IMR-90 (cell line): ENCODE measurements around the gene CASK. TPM values are rescaled to one million over a fixed set of nuclear protein-coding genes. Genes with fewer than 3 reads are reported as not detected.

Source experiments
- ATAC-seq: fragments of 200-7000 bp; cut with Tn5 transposase; 2 replicates; pipeline ENCODE4 v1.9.1; 2020; ENCODE audit warnings: low read depth, mild to moderate bottlenecking, moderate library complexity
- BruUV-seq: library from RNA; stranded (reverse); fragments of 400-500 nt; replicated peaks from 2 replicates; lab custom pipeline; 2021; lab: Mats Ljungman, UMichigan
- CTCF ChIA-PET: fragments of 300-600 bp; formaldehyde crosslinking; extraction: SDS; loops from one replicate; lab custom pipeline; 2021; ENCODE audit warnings: antibody characterized with exemption; lab: Yijun Ruan, JAX
- POLR2A ChIA-PET: fragments of 300-600 bp; sonication (Branson Sonifier 250); formaldehyde crosslinking; loops from one replicate; lab custom pipeline; 2022; ENCODE audit warnings: antibody characterized with exemption; ENCODE audit not compliant: unreplicated experiment; lab: Charles Lee
- DNase-seq: peaks from one replicate; pipeline ENCODE4 v3.0.0; 2013
- H2AFZ ChIP-seq: replicated peaks from 2 replicates; pipeline ENCODE3; 2013; ENCODE audit warnings: low read length, mild to moderate bottlenecking; ENCODE audit not compliant: poor library complexity
- H2AK5ac ChIP-seq: 2 replicates; pipeline ENCODE4 v1.6.1; 2013; ENCODE audit warnings: low read depth, low read length, inconsistent platforms
- H2AK9ac ChIP-seq: replicated peaks from 2 replicates; pipeline ENCODE3; 2013; ENCODE audit warnings: mild to moderate bottlenecking, low read depth, low read length, moderate library complexity; ENCODE audit not compliant: poor library complexity
- H2BK120ac ChIP-seq: 2 replicates; pipeline ENCODE4 v1.6.1; 2013; ENCODE audit warnings: low read depth, low read length, inconsistent platforms
- H2BK15ac ChIP-seq: 3 replicates; pipeline ENCODE4 v1.6.1; 2013; ENCODE audit warnings: low read depth, low read length, inconsistent platforms
- H2BK20ac ChIP-seq: 2 replicates; pipeline ENCODE4 v1.6.1; 2013; ENCODE audit warnings: low read depth, mild to moderate bottlenecking, inconsistent platforms, low read length, moderate library complexity
- H2BK5ac ChIP-seq: 2 replicates; pipeline ENCODE4 v1.6.1; 2013; ENCODE audit warnings: mild to moderate bottlenecking, low read depth, low read length, inconsistent platforms; ENCODE audit not compliant: poor library complexity, severe bottlenecking
- H3K14ac ChIP-seq: replicated peaks from 2 replicates; pipeline ENCODE4 v1.6.1; 2013; ENCODE audit warnings: low read depth, low read length, inconsistent platforms
- H3K18ac ChIP-seq: 2 replicates; pipeline ENCODE4 v1.6.1; 2013; ENCODE audit warnings: low read depth, low read length, control low read depth
- H3K23ac ChIP-seq: 2 replicates; pipeline ENCODE4 v1.6.1; 2013; ENCODE audit warnings: low read depth, low read length, inconsistent platforms
- H3K27ac ChIP-seq: 2 replicates; pipeline ENCODE4 v1.5.1; 2013; ENCODE audit warnings: mild to moderate bottlenecking, control low read depth, low read length; ENCODE audit not compliant: insufficient read depth
- H3K27me3 ChIP-seq: 2 replicates; pipeline ENCODE4 v1.6.1; 2013; ENCODE audit warnings: low read length; ENCODE audit not compliant: control insufficient read depth, insufficient read depth
- H3K36me3 ChIP-seq: 2 replicates; pipeline ENCODE4 v1.6.1; 2013; ENCODE audit warnings: low read length, mixed read lengths; ENCODE audit not compliant: control insufficient read depth, insufficient read depth
- H3K4ac ChIP-seq: 2 replicates; pipeline ENCODE4 v1.6.1; 2013; ENCODE audit warnings: low read depth, low read length, inconsistent platforms
- H3K4me1 ChIP-seq: 2 replicates; pipeline ENCODE4 v1.6.1; 2013; ENCODE audit warnings: low read length, mixed read lengths; ENCODE audit not compliant: control insufficient read depth, insufficient read depth
- H3K4me2 ChIP-seq: 2 replicates; pipeline ENCODE4 v1.6.1; 2013; ENCODE audit warnings: low read depth, mild to moderate bottlenecking, control low read depth, low read length, moderate library complexity
- H3K4me3 ChIP-seq: 2 replicates; pipeline ENCODE4 v1.5.1; 2013; ENCODE audit warnings: low read depth, mild to moderate bottlenecking, control low read depth, low read length, moderate library complexity; ENCODE audit not compliant: insufficient read depth
- H3K56ac ChIP-seq: 2 replicates; pipeline ENCODE4 v1.6.1; 2013; ENCODE audit warnings: low read length, inconsistent platforms; ENCODE audit not compliant: insufficient read depth; ENCODE audit errors: extremely low read depth
- H3K79me1 ChIP-seq, 2 experiments: 2 replicates each; pipeline ENCODE4 v1.6.1; 2013; ENCODE audit warnings: low read length in 2 of 2, inconsistent platforms in 1 of 2, low read depth in 1 of 2
- H3K9ac ChIP-seq: 2 replicates; pipeline ENCODE4 v1.6.1; 2013; ENCODE audit warnings: low read depth, low read length, control low read depth
- H3K9me1 ChIP-seq: 2 replicates; pipeline ENCODE4 v1.6.1; 2013; ENCODE audit warnings: low read length, inconsistent platforms; ENCODE audit not compliant: insufficient read depth
- H3K9me3 ChIP-seq: 2 replicates; pipeline ENCODE4 v1.6.1; 2013; ENCODE audit warnings: low read length; ENCODE audit not compliant: control insufficient read depth, insufficient read depth
- H4K20me1 ChIP-seq: 2 replicates; pipeline ENCODE4 v1.6.1; 2013; ENCODE audit warnings: low read length, inconsistent platforms; ENCODE audit not compliant: insufficient read depth
- H4K5ac ChIP-seq: 2 replicates; pipeline ENCODE4 v1.6.1; 2013; ENCODE audit warnings: mild to moderate bottlenecking, low read depth, low read length, control low read depth
- H4K8ac ChIP-seq, 2 experiments: 2 replicates each; pipeline ENCODE4 v1.6.1; 2013; ENCODE audit warnings: low read depth in 2 of 2, low read length in 2 of 2, control low read depth in 1 of 2, inconsistent platforms in 1 of 2
- H4K91ac ChIP-seq: 2 replicates; pipeline ENCODE4 v1.6.1; 2013; ENCODE audit warnings: low read depth, low read length, inconsistent platforms; ENCODE audit not compliant: insufficient read depth
- BHLHE40 ChIP-seq: fragments of 150-350 bp; IDR thresholded peaks from 2 replicates; pipeline ENCODE4 v1.6.1; 2016; ENCODE audit warnings: mild to moderate bottlenecking, low read depth, low read length
- CEBPB ChIP-seq: IDR thresholded peaks from 2 replicates; pipeline ENCODE4 v1.6.1; 2012; ENCODE audit warnings: low read depth, low read length, improper control_type of control experiment
- CHD1 ChIP-seq: IDR thresholded peaks from 2 replicates; pipeline ENCODE4 v1.6.1; 2012; ENCODE audit warnings: low read depth, low read length, improper control_type of control experiment
- FOS ChIP-seq: fragments of 150-350 bp; IDR thresholded peaks from 2 replicates; pipeline ENCODE4 v1.6.1; 2016; ENCODE audit warnings: low read depth, low read length
- MAFK ChIP-seq: IDR thresholded peaks from 2 replicates; pipeline ENCODE4 v1.6.1; 2012; ENCODE audit warnings: low read depth, low read length, improper control_type of control experiment
- MAZ ChIP-seq: IDR thresholded peaks from 2 replicates; pipeline ENCODE4 v1.6.1; 2012; ENCODE audit warnings: low read depth, mild to moderate bottlenecking, low read length, improper control_type of control experiment, moderate library complexity, borderline replicate concordance
- MXI1 ChIP-seq: IDR thresholded peaks from 2 replicates; pipeline ENCODE4 v1.6.1; 2012; ENCODE audit warnings: low read depth, mild to moderate bottlenecking, low read length, moderate library complexity, borderline replicate concordance
- NFE2L2 ChIP-seq: fragments of 150-350 bp; IDR thresholded peaks from 2 replicates; pipeline ENCODE4 v1.6.1; 2016; ENCODE audit warnings: low read depth, mild to moderate bottlenecking, low read length
- POLR2A ChIP-seq: IDR thresholded peaks from 2 replicates; pipeline ENCODE4 v1.6.1; 2012; ENCODE audit warnings: mild to moderate bottlenecking, low read depth, low read length
- RAD21 ChIP-seq: IDR thresholded peaks from 2 replicates; pipeline ENCODE4 v1.6.1; 2012; ENCODE audit warnings: low read length, improper control_type of control experiment
- RCOR1 ChIP-seq: IDR thresholded peaks from 2 replicates; pipeline ENCODE4 v1.6.1; 2012; ENCODE audit warnings: mild to moderate bottlenecking, low read length, improper control_type of control experiment; ENCODE audit not compliant: insufficient replicate concordance
- RFX5 ChIP-seq: IDR thresholded peaks from 2 replicates; pipeline ENCODE4 v1.8.0; 2012; ENCODE audit warnings: low read depth, mild to moderate bottlenecking, low read length, moderate library complexity
- SMC3 ChIP-seq: fragments of 150-350 bp; IDR thresholded peaks from 2 replicates; pipeline ENCODE4 v1.6.1; 2016; ENCODE audit warnings: low read depth, mild to moderate bottlenecking, antibody characterized with exemption, low read length, moderate library complexity
- WGBS, 2 experiments: methylation state at CpG; one replicate each; pipeline versions ENCODE4 v1.1.5 to v1.1.7; 2013; ENCODE audit warnings: missing lambda C conversion rate in 2 of 2; ENCODE audit not compliant: insufficient read length in 1 of 2; ENCODE audit errors: extremely low coverage in 2 of 2; 5-methylcytosine and 5-hydroxymethylcytosine counted together
- dilution Hi-C: fragments of 300-500 bp; cut with HindIII; formaldehyde crosslinking; loops from one replicate; pipeline ENCODE4 v1.14.3; 2018; ENCODE audit warnings: low sequenced_read_pairs; ENCODE audit not compliant: unreplicated experiment
- in situ Hi-C: fragments of 300-500 bp; cut with MboI; formaldehyde crosslinking; loops from 3 replicates; pipeline ENCODE4 v1.14.3; 2019; ENCODE audit warnings: low sequenced_read_pairs, inconsistent platforms, mixed read lengths
- intact Hi-C: fragments of 100-400 bp; cut with micrococcal nuclease; formaldehyde crosslinking; loops from 2 replicates; pipeline ENCODE4 v1.10.0; 2022
- polyA plus RNA-seq, 3 experiments: library from polyadenylated mRNA; depleted of rRNA; stranded (reverse); fragments of >200 nt; gene quantifications; 2 replicates each; pipeline ENCODE4 v1.2.3, GENCODE V29; 2012; ENCODE audit warnings: low replicate concordance in 1 of 3
- total RNA-seq: library from RNA; depleted of rRNA; stranded (reverse); fragments of >200 nt; gene quantifications from 2 replicates; pipeline ENCODE4 v1.2.3, GENCODE V29; 2012
- TF ChIP-seq, protein P1 (sequence below): conservative IDR thresholded peaks from 2 replicates; pipeline ENCODE4 v1.5.1; 2012; ENCODE audit warnings: mild to moderate bottlenecking, low read depth, low read length, improper control_type of control experiment
- TF ChIP-seq, protein P2 (sequence below): fragments of 150-350 bp; IDR thresholded peaks from 2 replicates; pipeline ENCODE4 v1.6.1; 2016; ENCODE audit warnings: low read depth, mild to moderate bottlenecking, low read length, moderate library complexity, borderline replicate concordance
- TF ChIP-seq, protein P3 (sequence below): fragments of 150-350 bp; IDR thresholded peaks from 2 replicates; pipeline ENCODE4 v1.6.1; 2017; ENCODE audit warnings: mild to moderate bottlenecking, antibody characterized with exemption, low read length, low read depth

Gene CASK
- total and polyA plus RNA-seq, 2 of the 4 experiments (the other 2 are of a cell fraction) = 9.4 to 17.7 TPM

DNA sequence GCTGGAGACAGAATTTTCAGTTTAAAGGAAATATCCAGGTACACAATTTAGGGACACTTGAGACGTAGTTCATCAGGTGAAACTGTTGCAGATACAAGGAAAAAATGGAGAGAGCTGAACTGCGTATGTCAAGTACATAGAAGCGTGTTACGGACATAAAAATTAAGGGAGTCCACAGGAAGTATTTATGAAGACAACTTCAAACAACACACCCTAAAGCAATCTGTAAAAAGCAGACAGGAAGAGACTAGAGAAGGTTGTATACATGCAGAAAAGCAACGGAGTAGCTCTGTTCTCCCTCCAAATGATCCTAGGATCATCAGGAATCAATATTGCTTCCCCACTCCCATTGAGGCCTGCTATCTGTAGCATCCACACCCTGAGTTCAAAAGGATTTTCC, 5.8 kb downstream of the CASK start:
- Histone ChIP-seq H2BK15ac (no peak overlapping the region), H3K9me1 (no peaks in the 10 kb centered on the region), H4K20me1 (peaks cover 3% of the 10 kb centered on the region; the same call in 1 of the 2 replicates), H3K4ac (no peak overlapping the region), H3K56ac (no peak overlapping the region), H3K27ac (no peak overlapping the region), H3K4me1 (peaks cover 5% of the 10 kb centered on the region), H2AK9ac (no peak overlapping the region), H3K14ac (no peak overlapping the region), H3K9me3 (no peaks in the 10 kb centered on the region), H4K8ac (no peak overlapping the region), H2BK20ac (no peak overlapping the region), H4K5ac (no peak overlapping the region; the same call in 1 of the 2 replicates), H3K27me3 (no peaks in the 10 kb centered on the region), H2BK120ac (no peak overlapping the region), H3K18ac (no peak overlapping the region), H3K79me1 (peaks cover 3 to 11% of the 10 kb centered on the region in 2 experiments), H3K4me3 (no peak overlapping the region), H3K36me3 (no peaks in the 10 kb centered on the region), H4K91ac (no peak overlapping the region), H3K9ac (no peak overlapping the region), H2BK5ac (no peak overlapping the region), H3K23ac (no peak overlapping the region), H2AK5ac (no peak overlapping the region), H3K4me2 (no peak overlapping the region), H2AFZ (no peak overlapping the region)
- intact Hi-C loops (no loop called here), in situ Hi-C loops (no loop called here), dilution Hi-C loops (no loop called here)
- ChIA-PET CTCF (no interaction called here), POLR2A (no interaction called here)
- no TSS peak for BruUV-seq
- no CpG with 5 or more reads among the region's 5 CpGs for WGBS, 2 experiments
- DNase-seq = no peak
- TF ChIP-seq MAFK (no peak), RAD21 (no peak), SMC3 (no peak), MXI1 (no peak), MAZ (no peak), POLR2A (no peak), BHLHE40 (no peak), RFX5 (no peak), NFE2L2 (no peak), RCOR1 (no peak), FOS (no peak), CHD1 (no peak), CEBPB (no peak)
- TF ChIP-seq, protein P1, sequence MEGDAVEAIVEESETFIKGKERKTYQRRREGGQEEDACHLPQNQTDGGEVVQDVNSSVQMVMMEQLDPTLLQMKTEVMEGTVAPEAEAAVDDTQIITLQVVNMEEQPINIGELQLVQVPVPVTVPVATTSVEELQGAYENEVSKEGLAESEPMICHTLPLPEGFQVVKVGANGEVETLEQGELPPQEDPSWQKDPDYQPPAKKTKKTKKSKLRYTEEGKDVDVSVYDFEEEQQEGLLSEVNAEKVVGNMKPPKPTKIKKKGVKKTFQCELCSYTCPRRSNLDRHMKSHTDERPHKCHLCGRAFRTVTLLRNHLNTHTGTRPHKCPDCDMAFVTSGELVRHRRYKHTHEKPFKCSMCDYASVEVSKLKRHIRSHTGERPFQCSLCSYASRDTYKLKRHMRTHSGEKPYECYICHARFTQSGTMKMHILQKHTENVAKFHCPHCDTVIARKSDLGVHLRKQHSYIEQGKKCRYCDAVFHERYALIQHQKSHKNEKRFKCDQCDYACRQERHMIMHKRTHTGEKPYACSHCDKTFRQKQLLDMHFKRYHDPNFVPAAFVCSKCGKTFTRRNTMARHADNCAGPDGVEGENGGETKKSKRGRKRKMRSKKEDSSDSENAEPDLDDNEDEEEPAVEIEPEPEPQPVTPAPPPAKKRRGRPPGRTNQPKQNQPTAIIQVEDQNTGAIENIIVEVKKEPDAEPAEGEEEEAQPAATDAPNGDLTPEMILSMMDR = no peak
- TF ChIP-seq, protein P2, sequence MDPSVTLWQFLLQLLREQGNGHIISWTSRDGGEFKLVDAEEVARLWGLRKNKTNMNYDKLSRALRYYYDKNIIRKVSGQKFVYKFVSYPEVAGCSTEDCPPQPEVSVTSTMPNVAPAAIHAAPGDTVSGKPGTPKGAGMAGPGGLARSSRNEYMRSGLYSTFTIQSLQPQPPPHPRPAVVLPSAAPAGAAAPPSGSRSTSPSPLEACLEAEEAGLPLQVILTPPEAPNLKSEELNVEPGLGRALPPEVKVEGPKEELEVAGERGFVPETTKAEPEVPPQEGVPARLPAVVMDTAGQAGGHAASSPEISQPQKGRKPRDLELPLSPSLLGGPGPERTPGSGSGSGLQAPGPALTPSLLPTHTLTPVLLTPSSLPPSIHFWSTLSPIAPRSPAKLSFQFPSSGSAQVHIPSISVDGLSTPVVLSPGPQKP = no peak
- TF ChIP-seq, protein P3, sequence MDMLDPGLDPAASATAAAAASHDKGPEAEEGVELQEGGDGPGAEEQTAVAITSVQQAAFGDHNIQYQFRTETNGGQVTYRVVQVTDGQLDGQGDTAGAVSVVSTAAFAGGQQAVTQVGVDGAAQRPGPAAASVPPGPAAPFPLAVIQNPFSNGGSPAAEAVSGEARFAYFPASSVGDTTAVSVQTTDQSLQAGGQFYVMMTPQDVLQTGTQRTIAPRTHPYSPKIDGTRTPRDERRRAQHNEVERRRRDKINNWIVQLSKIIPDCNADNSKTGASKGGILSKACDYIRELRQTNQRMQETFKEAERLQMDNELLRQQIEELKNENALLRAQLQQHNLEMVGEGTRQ = no peak
- ATAC-seq = no peak
